ENCODE data around the gene TCEA2.

Gene TCEA2

DNA sequence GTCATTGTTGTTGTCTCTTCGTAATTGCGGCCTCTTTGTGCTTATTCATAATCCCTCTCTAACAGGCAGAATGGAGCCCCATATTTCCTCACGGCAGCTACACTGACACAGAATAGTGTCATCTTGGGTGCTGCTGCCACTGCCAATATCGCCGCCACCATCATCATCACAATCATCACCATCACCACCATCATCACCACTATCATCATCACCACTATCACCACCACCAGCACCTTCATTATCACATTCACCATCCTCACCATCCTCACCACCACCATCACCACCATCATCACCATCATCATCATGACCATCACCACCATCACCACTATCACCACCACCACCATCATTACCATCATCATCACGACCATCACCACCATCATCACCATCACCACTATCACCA is 33.5 kb downstream of the TCEA2 start:
- H3K4me3 Mint-ChIP-seq, result no peak overlapping the region
- H3K27ac Mint-ChIP-seq, result no peak overlapping the region
- peaks cover 6% of the 10 kb centered on the region for H3K4me1 Mint-ChIP-seq
- DNase-seq, result no peak
- H3K27me3 Mint-ChIP-seq (ENCODE audit: low read depth, poor library complexity), result peaks cover 35% of the 10 kb centered on the region
- H3K36me3 Mint-ChIP-seq (ENCODE audit: low read depth), result peaks cover 6% of the 10 kb centered on the region
- TF ChIP-seq, protein P1, sequence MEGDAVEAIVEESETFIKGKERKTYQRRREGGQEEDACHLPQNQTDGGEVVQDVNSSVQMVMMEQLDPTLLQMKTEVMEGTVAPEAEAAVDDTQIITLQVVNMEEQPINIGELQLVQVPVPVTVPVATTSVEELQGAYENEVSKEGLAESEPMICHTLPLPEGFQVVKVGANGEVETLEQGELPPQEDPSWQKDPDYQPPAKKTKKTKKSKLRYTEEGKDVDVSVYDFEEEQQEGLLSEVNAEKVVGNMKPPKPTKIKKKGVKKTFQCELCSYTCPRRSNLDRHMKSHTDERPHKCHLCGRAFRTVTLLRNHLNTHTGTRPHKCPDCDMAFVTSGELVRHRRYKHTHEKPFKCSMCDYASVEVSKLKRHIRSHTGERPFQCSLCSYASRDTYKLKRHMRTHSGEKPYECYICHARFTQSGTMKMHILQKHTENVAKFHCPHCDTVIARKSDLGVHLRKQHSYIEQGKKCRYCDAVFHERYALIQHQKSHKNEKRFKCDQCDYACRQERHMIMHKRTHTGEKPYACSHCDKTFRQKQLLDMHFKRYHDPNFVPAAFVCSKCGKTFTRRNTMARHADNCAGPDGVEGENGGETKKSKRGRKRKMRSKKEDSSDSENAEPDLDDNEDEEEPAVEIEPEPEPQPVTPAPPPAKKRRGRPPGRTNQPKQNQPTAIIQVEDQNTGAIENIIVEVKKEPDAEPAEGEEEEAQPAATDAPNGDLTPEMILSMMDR (IDR thresholded peaks at IDR 0.05), result no peak
- H3K9me3 Mint-ChIP-seq, result peaks cover 6% of the 10 kb centered on the region

DNA sequence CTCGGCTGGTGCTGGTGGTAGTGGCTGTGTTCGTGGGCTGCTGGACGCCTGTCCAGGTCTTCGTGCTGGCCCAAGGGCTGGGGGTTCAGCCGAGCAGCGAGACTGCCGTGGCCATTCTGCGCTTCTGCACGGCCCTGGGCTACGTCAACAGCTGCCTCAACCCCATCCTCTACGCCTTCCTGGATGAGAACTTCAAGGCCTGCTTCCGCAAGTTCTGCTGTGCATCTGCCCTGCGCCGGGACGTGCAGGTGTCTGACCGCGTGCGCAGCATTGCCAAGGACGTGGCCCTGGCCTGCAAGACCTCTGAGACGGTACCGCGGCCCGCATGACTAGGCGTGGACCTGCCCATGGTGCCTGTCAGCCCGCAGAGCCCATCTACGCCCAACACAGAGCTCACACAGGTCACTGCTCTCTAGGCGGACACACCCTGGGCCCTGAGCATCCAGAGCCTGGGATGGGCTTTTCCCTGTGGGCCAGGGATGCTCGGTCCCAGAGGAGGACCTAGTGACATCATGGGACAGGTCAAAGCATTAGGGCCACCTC is 35.5 kb downstream of the TCEA2 start:
- Mint-ChIP-seq H3K36me3 (ENCODE audit: low read depth) (peaks cover 6% of the 10 kb centered on the region), H3K9me3 (peaks cover 6% of the 10 kb centered on the region), H3K4me3 (no peak overlapping the region), H3K27me3 (ENCODE audit: low read depth, poor library complexity) (peaks cover 39% of the 10 kb centered on the region), H3K4me1 (peaks cover 10% of the 10 kb centered on the region), H3K27ac (no peak overlapping the region)
- TF ChIP-seq, protein P1 (IDR thresholded peaks at IDR 0.05), result no peak
- DNase-seq, result no peak

DNA sequence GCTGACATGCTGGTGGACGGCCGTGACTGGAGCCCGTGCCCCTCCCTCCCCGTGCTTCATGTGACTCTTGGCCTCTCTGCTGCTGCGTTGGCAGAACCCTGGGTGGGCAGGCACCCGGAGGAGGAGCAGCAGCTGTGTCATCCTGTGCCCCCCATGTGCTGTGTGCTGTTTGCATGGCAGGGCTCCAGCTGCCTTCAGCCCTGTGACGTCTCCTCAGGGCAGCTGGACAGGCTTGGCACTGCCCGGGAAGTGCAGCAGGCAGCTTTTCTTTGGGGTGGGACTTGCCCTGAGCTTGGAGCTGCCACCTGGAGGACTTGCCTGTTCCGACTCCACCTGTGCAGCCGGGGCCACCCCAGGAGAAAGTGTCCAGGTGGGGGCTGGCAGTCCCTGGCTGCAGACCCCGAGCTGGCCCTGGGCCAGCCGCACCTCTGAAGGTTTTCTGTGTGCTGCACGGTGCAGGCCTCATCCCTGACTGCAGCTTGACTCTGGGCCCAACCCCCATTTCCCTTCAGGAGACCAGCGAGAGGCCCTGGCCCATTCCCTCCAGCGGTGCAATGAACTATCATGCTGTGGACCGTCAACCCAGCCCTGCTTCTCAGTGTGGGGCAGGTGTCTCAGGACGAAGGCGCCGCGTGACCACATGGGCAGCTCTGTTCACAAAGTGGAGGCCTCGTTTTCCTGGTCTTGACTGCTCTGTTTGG is 36.2 kb downstream of the TCEA2 start:
- peaks cover 17% of the 10 kb centered on the region for H3K4me1 Mint-ChIP-seq
- H3K36me3 Mint-ChIP-seq (ENCODE audit: low read depth), result peaks cover 6% of the 10 kb centered on the region
- DNase-seq, result no peak
- H3K9me3 Mint-ChIP-seq, result peaks cover 6% of the 10 kb centered on the region
- H3K27me3 Mint-ChIP-seq (ENCODE audit: low read depth, poor library complexity), result peaks cover 45% of the 10 kb centered on the region
- H3K27ac Mint-ChIP-seq, result no peak overlapping the region
- TF ChIP-seq, protein P1 (IDR thresholded peaks at IDR 0.05), result no peak
- H3K4me3 Mint-ChIP-seq, result no peak overlapping the region

DNA sequence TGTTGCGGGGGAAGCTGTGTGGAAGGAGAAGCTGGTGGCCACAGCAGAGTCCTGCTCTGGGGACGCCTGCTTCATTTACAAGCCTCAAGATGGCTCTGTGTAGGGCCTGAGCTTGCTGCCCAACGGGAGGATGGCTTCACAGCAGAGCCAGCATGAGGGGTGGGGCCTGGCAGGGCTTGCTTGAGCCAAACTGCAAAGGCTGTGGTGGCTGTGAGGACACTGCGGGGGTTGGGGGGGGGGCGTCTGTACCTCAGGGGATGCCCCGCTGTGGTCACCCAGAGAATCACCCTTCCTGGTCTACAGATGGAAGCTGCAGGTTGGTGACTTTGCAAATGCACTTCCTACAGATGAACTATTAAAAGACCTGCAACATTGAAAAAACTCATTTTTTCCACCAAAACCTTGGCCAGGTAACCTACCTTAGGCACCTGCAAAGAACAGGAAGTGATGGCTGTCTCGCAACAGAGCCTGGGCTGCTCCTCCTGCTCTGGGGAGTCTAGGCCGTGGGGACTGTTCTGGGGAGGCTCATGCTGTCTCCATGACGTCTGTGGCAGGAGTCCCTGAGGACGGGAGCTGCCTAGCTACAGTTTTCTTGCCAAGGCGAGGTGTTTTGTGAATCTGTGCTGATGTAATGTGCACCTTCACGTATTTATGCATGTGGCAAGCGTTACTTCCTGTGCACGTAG is 37.0 kb downstream of the TCEA2 start:
- Mint-ChIP-seq H3K27ac (no peak overlapping the region), H3K27me3 (ENCODE audit: low read depth, poor library complexity) (peaks cover 45% of the 10 kb centered on the region), H3K4me3 (no peak overlapping the region), H3K9me3 (peaks cover 6% of the 10 kb centered on the region), H3K36me3 (ENCODE audit: low read depth) (peaks cover 6% of the 10 kb centered on the region), H3K4me1 (peaks cover 19% of the 10 kb centered on the region)
- no peak for DNase-seq
- TF ChIP-seq, protein P1 (IDR thresholded peaks at IDR 0.05), result no peak

DNA sequence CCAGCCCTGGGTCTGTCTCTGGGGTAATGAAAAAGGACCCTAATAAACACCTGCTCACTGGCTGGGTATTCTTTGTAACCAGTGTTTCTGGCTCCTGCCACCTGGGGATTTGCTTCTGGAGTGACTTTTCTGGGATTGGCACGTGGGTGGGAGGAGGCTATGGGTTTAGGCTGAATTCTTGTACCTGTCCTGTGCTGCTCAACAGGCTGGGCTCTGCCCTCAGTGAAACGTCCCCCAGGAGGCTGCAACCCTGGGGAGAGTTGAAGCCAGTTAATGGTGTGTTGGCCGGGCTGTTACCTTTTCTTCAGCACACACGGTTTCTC is 37.5 kb downstream of the TCEA2 start:
- Mint-ChIP-seq H3K27ac (no peak overlapping the region), H3K9me3 (peaks cover 6% of the 10 kb centered on the region), H3K4me3 (no peak overlapping the region), H3K27me3 (ENCODE audit: low read depth, poor library complexity) (peaks cover 43% of the 10 kb centered on the region), H3K4me1 (peaks cover 19% of the 10 kb centered on the region), H3K36me3 (ENCODE audit: low read depth) (peaks cover 6% of the 10 kb centered on the region)
- TF ChIP-seq, protein P1 (IDR thresholded peaks at IDR 0.05), result no peak
- DNase-seq, result no peak

All from nephron progenitor cell (in vitro differentiated cells).